Stomach (tissue), 9 donors: ENCODE data around the gene SOD2. TPM values are rescaled to one million over a fixed set of nuclear protein-coding genes. Genes with fewer than 3 reads are reported as not detected.

Experiments
- DNase-seq, 2 donors: peaks; one replicate each; pipeline versions ENCODE4 v3.0.0 to v3.0.0-alpha.2; 2013 to 2019
- H3K27ac ChIP-seq, 5 donors: fragments of 200-600 bp in 4 of 5; sonication (generic) in 4 of 5; one replicate each; pipeline ENCODE4 v1.5.1; 2013 to 2019; ENCODE audit warnings: mild to moderate bottlenecking in 1 of 5, moderate library complexity in 1 of 5
- H3K27me3 ChIP-seq, 3 donors: fragments of 200-600 bp; sonication (generic); one replicate each; pipeline ENCODE4 v1.5.1; 2017 to 2019; ENCODE audit warnings: mixed run types in 1 of 3
- H3K36me3 ChIP-seq, 4 donors: fragments of 200-600 bp; sonication (generic); 1 replicate in 3 of 4; 2 replicates in 1 of 4; pipeline ENCODE4 v1.5.1; 2016 to 2019
- H3K4me1 ChIP-seq, 4 donors: fragments of 200-600 bp; sonication (generic); one replicate each; pipeline ENCODE4 v1.5.1; 2016 to 2019
- H3K4me3 ChIP-seq, 4 donors: fragments of 200-600 bp; sonication (generic) in 3 of 4; one replicate each; pipeline ENCODE4 v1.5.1; 2016 to 2019; ENCODE audit warnings: mild to moderate bottlenecking in 1 of 4
- H3K9me3 ChIP-seq, 4 donors: fragments of 200-600 bp; sonication (generic); one replicate each; pipeline ENCODE4 v1.5.1; 2016 to 2019
- EP300 ChIP-seq: sonication (generic); formaldehyde crosslinking; IDR thresholded peaks from one replicate; pipeline ENCODE4 v1.6.1; 2017; ENCODE audit warnings: antibody characterized with exemption
- POLR2A ChIP-seq, 4 donors: fragments of 450-650 bp; IDR thresholded peaks; one replicate each; pipeline ENCODE4 v1.6.1; 2016; ENCODE audit warnings: antibody characterized with exemption in 4 of 4, control low read depth in 2 of 4, mild to moderate bottlenecking in 1 of 4, moderate library complexity in 1 of 4
- POLR2AphosphoS5 ChIP-seq, 3 donors: sonication (generic); formaldehyde crosslinking; IDR thresholded peaks; one replicate each; pipeline ENCODE4 v1.6.1; 2016; ENCODE audit warnings: antibody characterized with exemption in 3 of 3
- WGBS, 5 donors: extraction: QIAGEN DNeasy Blood & Tissue Kit in 3 of 5; methylation state at CpG; one replicate each; pipeline versions ENCODE4 v1.1.5 to v1.1.7; 2013 to 2018; 5-methylcytosine and 5-hydroxymethylcytosine counted together
- intact Hi-C: fragments of 100-400 bp; cut with DNase I; formaldehyde crosslinking; loops from one replicate; pipeline ENCODE4 v1.15.1; 2023; ENCODE audit warnings: low total_unique reads
- polyA plus RNA-seq, 3 donors: library from polyadenylated mRNA; stranded (reverse); fragments of 200-250 nt; gene quantifications; one replicate each; pipeline ENCODE4 v1.2.3, GENCODE V29; 2013
- total RNA-seq, 5 donors: library from RNA; depleted of rRNA; stranded (reverse); fragments of >200 nt; gene quantifications; one replicate each; pipeline versions ENCODE4 v1.1.0 to v1.2.3, GENCODE V29; 2014 to 2016
- TF ChIP-seq, protein P1 (sequence below), 7 experiments: fragments of 450-650 bp in 4 of 7; fragments of 200-600 bp in 3 of 7; sonication (generic) in 3 of 7; IDR thresholded peaks; one replicate each; pipeline ENCODE4 v1.5.1; 2016 to 2019; ENCODE audit warnings: antibody characterized with exemption in 7 of 7, control low read depth in 2 of 7, mild to moderate bottlenecking in 1 of 7
- donor health status: healthy with polysubstance abuse.
- donor health status: Bipolar disorder and iron deficiency.
- donor health status: healthy.

The SOD2 gene
- total and polyA plus RNA-seq, 8 donors: 27.2 to 404 (median 183) TPM

GRCh38 chr6:159680104-159680503 is 12.9 kb downstream of the SOD2 start:
- no peak for DNase-seq
- TF ChIP-seq POLR2A (IDR thresholded peaks at IDR 0.05) (no peak), EP300 (no peak), POLR2AphosphoS5 (IDR thresholded peaks at IDR 0.05) (no peak)
- TF ChIP-seq, protein P1, sequence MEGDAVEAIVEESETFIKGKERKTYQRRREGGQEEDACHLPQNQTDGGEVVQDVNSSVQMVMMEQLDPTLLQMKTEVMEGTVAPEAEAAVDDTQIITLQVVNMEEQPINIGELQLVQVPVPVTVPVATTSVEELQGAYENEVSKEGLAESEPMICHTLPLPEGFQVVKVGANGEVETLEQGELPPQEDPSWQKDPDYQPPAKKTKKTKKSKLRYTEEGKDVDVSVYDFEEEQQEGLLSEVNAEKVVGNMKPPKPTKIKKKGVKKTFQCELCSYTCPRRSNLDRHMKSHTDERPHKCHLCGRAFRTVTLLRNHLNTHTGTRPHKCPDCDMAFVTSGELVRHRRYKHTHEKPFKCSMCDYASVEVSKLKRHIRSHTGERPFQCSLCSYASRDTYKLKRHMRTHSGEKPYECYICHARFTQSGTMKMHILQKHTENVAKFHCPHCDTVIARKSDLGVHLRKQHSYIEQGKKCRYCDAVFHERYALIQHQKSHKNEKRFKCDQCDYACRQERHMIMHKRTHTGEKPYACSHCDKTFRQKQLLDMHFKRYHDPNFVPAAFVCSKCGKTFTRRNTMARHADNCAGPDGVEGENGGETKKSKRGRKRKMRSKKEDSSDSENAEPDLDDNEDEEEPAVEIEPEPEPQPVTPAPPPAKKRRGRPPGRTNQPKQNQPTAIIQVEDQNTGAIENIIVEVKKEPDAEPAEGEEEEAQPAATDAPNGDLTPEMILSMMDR (IDR thresholded peaks at IDR 0.05): no peak
- Histone ChIP-seq H3K27me3 (no peaks in the 10 kb centered on the region), H3K4me3 (no peak overlapping the region), H3K36me3 (peaks cover 31 to 80% (median 70%) of the 10 kb centered on the region in 4 donors), H3K9me3 (no peaks in the 10 kb centered on the region), H3K27ac (peak overlapping the region in 4 of 5 donors; percentile 13 to 57 (median 54)), H3K4me1 (peaks cover 0 to 65% (median 36%) of the 10 kb centered on the region in 4 donors)
- intact Hi-C loops: loop anchor here (10.0 kb wide), 1 partner anchor 75 kb away; no protein-coding TSS in a partner anchor
- WGBS, 5 donors: 68 to 82% (median 71%) methylated on average over 3 of the region's 3 CpGs

GRCh38 chr6:159679091-159680077 is 13.7 kb downstream of the SOD2 start:
- Histone ChIP-seq H3K4me3 (no peak overlapping the region), H3K4me1 (peaks cover 0 to 61% (median 36%) of the 10 kb centered on the region in 4 donors), H3K27ac (peak overlapping the region in 4 of 5 donors; percentile 13 to 57 (median 54)), H3K9me3 (no peaks in the 10 kb centered on the region), H3K36me3 (peaks cover 31 to 73% (median 63%) of the 10 kb centered on the region in 4 donors), H3K27me3 (no peaks in the 10 kb centered on the region)
- no peak for DNase-seq
- intact Hi-C loops: loop anchor here (10.0 kb wide), 1 partner anchor 75 kb away; no protein-coding TSS in a partner anchor
- WGBS, 5 donors: 59 to 69% (median 63%) methylated on average over 5 of the region's 5 CpGs
- TF ChIP-seq EP300: no peak
- TF ChIP-seq POLR2A (IDR thresholded peaks at IDR 0.05): no peak
- TF ChIP-seq, protein P1 (IDR thresholded peaks at IDR 0.05): no peak
- no peak for TF ChIP-seq POLR2AphosphoS5 (IDR thresholded peaks at IDR 0.05)

GRCh38 chr6:159678574-159678973 is 14.5 kb downstream of the SOD2 start:
- TF ChIP-seq, protein P1 (IDR thresholded peaks at IDR 0.05): no peak
- TF ChIP-seq POLR2AphosphoS5 (IDR thresholded peaks at IDR 0.05) (no peak), EP300 (no peak), POLR2A (IDR thresholded peaks at IDR 0.05) (no peak)
- Histone ChIP-seq H3K36me3 (peaks cover 26 to 65% (median 55%) of the 10 kb centered on the region in 4 donors), H3K27ac (peak overlapping the region in 1 of 5 donors; percentile 52), H3K4me1 (peaks cover 0 to 53% (median 34%) of the 10 kb centered on the region in 4 donors), H3K4me3 (no peak overlapping the region), H3K27me3 (no peaks in the 10 kb centered on the region), H3K9me3 (no peaks in the 10 kb centered on the region)
- DNase-seq: no peak
- 95 to 99% (median 96%) methylated on average over 3 of the region's 3 CpGs for WGBS, 5 donors
- intact Hi-C loops: no loop called here

DNA sequence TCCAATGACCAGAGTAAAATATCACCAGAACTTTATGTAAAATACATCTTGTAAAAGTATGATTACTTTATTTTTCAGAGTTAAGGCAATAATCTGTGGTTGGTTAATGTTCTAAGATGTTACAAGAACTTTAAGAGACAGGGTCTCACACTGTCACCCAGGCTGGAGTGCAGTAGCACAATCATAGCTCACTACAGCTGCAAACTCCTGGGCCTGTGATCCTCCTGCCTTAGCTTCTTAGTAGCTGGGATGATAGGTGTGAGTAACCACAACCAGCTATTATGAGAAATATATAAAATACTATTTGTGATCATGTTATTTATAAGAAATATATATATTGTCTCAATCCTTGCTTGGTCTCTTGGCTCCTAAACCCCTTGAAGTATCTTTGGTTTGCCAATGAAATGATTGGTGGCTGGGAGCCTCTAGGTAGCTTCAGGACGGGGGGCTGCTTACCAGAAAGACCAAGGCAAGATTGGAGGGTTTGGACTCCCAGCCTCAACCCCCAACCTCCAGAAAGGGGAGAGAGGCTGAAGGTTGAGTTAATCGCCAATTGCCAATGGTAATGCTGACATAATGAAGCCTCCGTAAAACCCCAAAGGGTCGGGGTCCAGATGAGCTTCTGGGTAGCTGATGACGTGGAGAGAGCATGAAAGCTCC is 15.4 kb downstream of the SOD2 start:
- no peak for DNase-seq
- H3K9me3 ChIP-seq: no peaks in the 10 kb centered on the region
- peaks cover 20 to 56% (median 46%) of the 10 kb centered on the region in 4 donors for H3K36me3 ChIP-seq
- peak overlapping the region in 1 of 5 donors; percentile 22 for H3K27ac ChIP-seq
- 90 to 100% (median 97%) methylated on average over 5 of the region's 5 CpGs for WGBS, 5 donors
- no peaks in the 10 kb centered on the region for H3K27me3 ChIP-seq
- intact Hi-C loops: no loop called here
- peaks cover 0 to 43% (median 28%) of the 10 kb centered on the region in 4 donors for H3K4me1 ChIP-seq
- no peak for TF ChIP-seq POLR2A (IDR thresholded peaks at IDR 0.05)
- TF ChIP-seq, protein P1 (IDR thresholded peaks at IDR 0.05): no peak
- H3K4me3 ChIP-seq: no peak overlapping the region
